Measurements from ENCODE around the gene HSPA12B. TPM values are rescaled to one million over a fixed set of nuclear protein-coding genes. Genes with fewer than 3 reads are reported as not detected.

Gene HSPA12B
- total RNA-seq, 1 experiment from 2014 or later, result 6.3 TPM

- ChIA-PET CTCF (interaction anchor here (0.6 to 2.2 kb wide), 9 partner anchors 8 to 336 kb away, joined by 3 to 10 read pairs (median 4); partner anchors contain the start of genes ADAM33 and ADISSP), POLR2A (no interaction called here)
- no peaks in the 10 kb centered on the region for H3K27me3 Mint-ChIP-seq (ENCODE audit: low read depth)
- no peak overlapping the region for H3K27ac Mint-ChIP-seq
- TF ChIP-seq RORB (CRISPR knock-in tag; IDR thresholded peaks at IDR 0.05) (no peak), JAZF1 (CRISPR knock-in tag; IDR thresholded peaks at IDR 0.05) (no peak), GRHL2 (CRISPR knock-in tag; IDR thresholded peaks at IDR 0.05; ENCODE audit: insufficient replicate concordance, severe bottlenecking) (no peak), FOXK1 (CRISPR knock-in tag; IDR thresholded peaks at IDR 0.05) (no peak), ERG (CRISPR knock-in tag; IDR thresholded peaks at IDR 0.05) (no peak), MXD4 (CRISPR knock-in tag; IDR thresholded peaks at IDR 0.05; ENCODE audit: borderline replicate concordance) (no peak), ZMAT4 (CRISPR knock-in tag; IDR thresholded peaks at IDR 0.05) (no peak), CREB1 (CRISPR knock-in tag; IDR thresholded peaks at IDR 0.05) (no peak), STAT6 (CRISPR knock-in tag; conservative IDR thresholded peaks at IDR 0.05; ENCODE audit: low read depth) (no peak), E2F1 (CRISPR knock-in tag; IDR thresholded peaks at IDR 0.05) (no peak)
- H3K4me1 Mint-ChIP-seq, result no peaks in the 10 kb centered on the region
- no peak for DNase-seq (ENCODE audit: low spot score)
- H3K36me3 Mint-ChIP-seq, result no peaks in the 10 kb centered on the region
- no peaks in the 10 kb centered on the region for H3K9me3 Mint-ChIP-seq
- H3K4me3 Mint-ChIP-seq, result no peak overlapping the region
- no peak for ATAC-seq
Observed at GRCh38 chr20:3702611-3703391, 29.7 kb upstream of the HSPA12B start.

GRCh38 chr20:3704087-3704486, 28.4 kb upstream of the HSPA12B start:
- H3K9me3 Mint-ChIP-seq, result no peaks in the 10 kb centered on the region
- TF ChIP-seq USF2 (CRISPR knock-in tag; IDR thresholded peaks at IDR 0.05) (0 out of 2 replicates have a peak, but pooled peaks have one; percentile 36), MLX (CRISPR knock-in tag; IDR thresholded peaks at IDR 0.05) (no peak)
- no peak overlapping the region for H3K27ac Mint-ChIP-seq
- H3K27me3 Mint-ChIP-seq (ENCODE audit: low read depth), result no peaks in the 10 kb centered on the region
- no peak overlapping the region for H3K4me3 Mint-ChIP-seq
- DNase-seq (ENCODE audit: low spot score) (no peak), ATAC-seq (no peak)
- ChIA-PET POLR2A (no interaction called here), CTCF (interaction anchor here (0.6 to 2.6 kb wide), 14 partner anchors 8 to 151 kb away, joined by 3 to 16 read pairs (median 4); partner anchors contain the start of genes ADAM33 and ADISSP)
- no peaks in the 10 kb centered on the region for H3K4me1 Mint-ChIP-seq
- H3K36me3 Mint-ChIP-seq, result no peaks in the 10 kb centered on the region

GRCh38 chr20:3705491-3705969, 27.0 kb upstream of the HSPA12B start:
- ChIA-PET POLR2A (no interaction called here), CTCF (interaction anchor here (0.5 to 2.6 kb wide), 7 partner anchors 8 to 370 kb away, joined by 3 to 16 read pairs (median 4); no protein-coding TSS in a partner anchor)
- ATAC-seq (peak; percentile 38), DNase-seq (ENCODE audit: low spot score) (no peak)
- Mint-ChIP-seq H3K36me3 (no peaks in the 10 kb centered on the region), H3K9me3 (no peaks in the 10 kb centered on the region), H3K27ac (no peak overlapping the region), H3K4me3 (no peak overlapping the region), H3K4me1 (no peaks in the 10 kb centered on the region), H3K27me3 (ENCODE audit: low read depth) (no peaks in the 10 kb centered on the region)
- TF ChIP-seq PRRX2 (CRISPR knock-in tag; IDR thresholded peaks at IDR 0.05) (no peak), TCF7 (CRISPR knock-in tag; IDR thresholded peaks at IDR 0.05; ENCODE audit: low read depth) (no peak), ZNF232 (CRISPR knock-in tag; IDR thresholded peaks at IDR 0.05) (no peak), OVOL2 (CRISPR knock-in tag; IDR thresholded peaks at IDR 0.05; ENCODE audit: borderline replicate concordance) (no peak), GRHL2 (CRISPR knock-in tag; IDR thresholded peaks at IDR 0.05; ENCODE audit: insufficient replicate concordance, severe bottlenecking) (no peak), ZNF396 (CRISPR knock-in tag; IDR thresholded peaks at IDR 0.05; ENCODE audit: borderline replicate concordance) (no peak), PRDM15 (CRISPR knock-in tag; IDR thresholded peaks at IDR 0.05) (no peak), TP53 (CRISPR knock-in tag; IDR thresholded peaks at IDR 0.05) (no peak)
